ENCODE data around the gene HIP1R.
"Not testable (repeated sequence)": the region's sequence is repeated elsewhere in the genome, so short reads cannot be mapped to it uniquely, and the experiment has no call there.

HIP1R gene

DNA sequence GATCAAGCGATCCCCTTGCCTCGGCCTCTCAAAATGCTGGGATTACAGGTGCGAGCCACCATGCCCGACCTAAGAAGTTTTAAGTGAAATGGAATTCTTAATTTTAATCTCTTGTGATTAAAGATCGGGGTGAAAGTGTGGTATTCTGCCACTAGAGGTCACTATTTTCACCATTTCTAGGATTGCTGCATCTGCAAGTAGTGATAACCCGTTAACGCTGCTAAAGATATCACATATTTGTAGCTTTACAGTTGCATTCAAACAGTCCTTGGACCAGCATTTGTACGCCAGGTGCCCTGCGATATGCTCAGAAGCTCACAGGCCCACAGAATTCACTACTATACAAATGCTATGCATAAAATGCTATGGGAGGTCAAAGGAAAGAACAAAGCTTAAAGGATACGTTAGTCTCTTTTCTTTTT lies 41.6 kb upstream of the HIP1R start:
- Histone ChIP-seq H3K27me3 (no peaks in the 10 kb centered on the region), H3K4me1 (ENCODE audit: control insufficient read depth in 1 of 2, insufficient read depth in 1 of 2, low read depth in 1 of 2, low read length in 1 of 2) (peaks cover 30 to 31% of the 10 kb centered on the region in 2 experiments), H3K4me3 (ENCODE audit: low read depth in 1 of 2, low read length in 1 of 2) (no peak overlapping the region), H3K27ac (no peak overlapping the region), H3K9me3 (no peaks in the 10 kb centered on the region), H3K36me3 (no peaks in the 10 kb centered on the region)
- TF ChIP-seq, protein P1, sequence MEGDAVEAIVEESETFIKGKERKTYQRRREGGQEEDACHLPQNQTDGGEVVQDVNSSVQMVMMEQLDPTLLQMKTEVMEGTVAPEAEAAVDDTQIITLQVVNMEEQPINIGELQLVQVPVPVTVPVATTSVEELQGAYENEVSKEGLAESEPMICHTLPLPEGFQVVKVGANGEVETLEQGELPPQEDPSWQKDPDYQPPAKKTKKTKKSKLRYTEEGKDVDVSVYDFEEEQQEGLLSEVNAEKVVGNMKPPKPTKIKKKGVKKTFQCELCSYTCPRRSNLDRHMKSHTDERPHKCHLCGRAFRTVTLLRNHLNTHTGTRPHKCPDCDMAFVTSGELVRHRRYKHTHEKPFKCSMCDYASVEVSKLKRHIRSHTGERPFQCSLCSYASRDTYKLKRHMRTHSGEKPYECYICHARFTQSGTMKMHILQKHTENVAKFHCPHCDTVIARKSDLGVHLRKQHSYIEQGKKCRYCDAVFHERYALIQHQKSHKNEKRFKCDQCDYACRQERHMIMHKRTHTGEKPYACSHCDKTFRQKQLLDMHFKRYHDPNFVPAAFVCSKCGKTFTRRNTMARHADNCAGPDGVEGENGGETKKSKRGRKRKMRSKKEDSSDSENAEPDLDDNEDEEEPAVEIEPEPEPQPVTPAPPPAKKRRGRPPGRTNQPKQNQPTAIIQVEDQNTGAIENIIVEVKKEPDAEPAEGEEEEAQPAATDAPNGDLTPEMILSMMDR (IDR thresholded peaks at IDR 0.05), result peak; percentile 74

DNA sequence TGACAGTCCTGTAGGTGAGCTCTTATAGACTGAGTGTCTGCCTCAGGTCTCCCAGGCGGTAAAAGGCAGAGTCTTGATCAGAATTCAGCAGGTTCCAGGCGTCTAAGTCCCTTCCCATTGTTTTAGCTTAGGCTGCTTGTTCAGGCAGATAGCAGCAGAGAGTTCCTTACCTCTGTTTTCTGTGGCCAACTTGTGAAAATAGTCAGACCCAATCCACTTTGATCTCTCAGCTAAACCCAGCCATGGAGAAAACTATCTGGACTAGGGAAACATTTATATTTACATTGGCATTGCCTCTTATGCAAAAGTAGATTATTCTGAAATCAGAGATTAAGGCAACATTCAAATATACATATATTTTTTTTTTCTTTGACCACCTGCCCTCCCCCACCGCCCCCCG lies 39.5 kb upstream of the HIP1R start:
- TF ChIP-seq, protein P1 (IDR thresholded peaks at IDR 0.05), result no peak
- Histone ChIP-seq H3K27ac (no peak overlapping the region), H3K9me3 (no peaks in the 10 kb centered on the region), H3K27me3 (no peaks in the 10 kb centered on the region), H3K4me3 (ENCODE audit: low read depth in 1 of 2, low read length in 1 of 2) (no peak overlapping the region), H3K36me3 (no peaks in the 10 kb centered on the region), H3K4me1 (ENCODE audit: control insufficient read depth in 1 of 2, insufficient read depth in 1 of 2, low read depth in 1 of 2, low read length in 1 of 2) (peaks cover 47% of the 10 kb centered on the region in 2 experiments)

DNA sequence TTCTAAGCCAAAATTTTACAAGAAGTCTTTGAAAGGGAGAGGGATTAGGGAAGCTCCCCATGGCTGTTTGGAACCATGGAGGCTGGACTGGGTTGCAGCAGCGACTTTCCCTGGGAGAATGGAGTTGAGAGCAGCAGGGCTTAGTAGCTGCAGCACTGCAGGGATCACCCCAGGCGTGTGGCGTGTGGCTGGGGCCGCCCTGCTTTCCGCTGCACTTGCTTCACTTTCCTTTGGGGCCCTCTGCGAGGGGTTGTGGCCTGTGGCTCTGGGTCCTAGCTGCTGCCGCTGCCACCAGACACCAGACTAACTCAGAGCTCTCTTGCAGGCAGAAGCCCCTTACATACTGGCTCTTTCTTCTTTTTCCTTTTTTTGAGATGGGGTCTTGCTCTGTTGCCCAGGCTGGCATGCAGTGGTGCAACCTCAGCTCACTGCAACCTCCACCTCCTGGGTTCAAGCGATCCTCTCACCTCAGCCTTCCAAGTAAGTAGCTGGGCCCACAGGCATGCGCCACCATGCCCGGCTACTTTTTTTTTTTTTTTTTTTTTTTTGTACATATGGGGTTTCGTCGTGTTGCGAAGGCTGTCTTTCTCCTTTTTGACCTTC lies 35.5 kb upstream of the HIP1R start:
- Histone ChIP-seq H3K9me3 (no peaks in the 10 kb centered on the region), H3K36me3 (no peaks in the 10 kb centered on the region), H3K4me3 (ENCODE audit: low read depth in 1 of 2, low read length in 1 of 2) (no peak overlapping the region), H3K4me1 (ENCODE audit: control insufficient read depth in 1 of 2, insufficient read depth in 1 of 2, low read depth in 1 of 2, low read length in 1 of 2) (peaks cover 43% of the 10 kb centered on the region in 2 experiments), H3K27me3 (no peaks in the 10 kb centered on the region), H3K27ac (peak overlapping the region; percentile 58)
- TF ChIP-seq, protein P1 (IDR thresholded peaks at IDR 0.05), result no peak

DNA sequence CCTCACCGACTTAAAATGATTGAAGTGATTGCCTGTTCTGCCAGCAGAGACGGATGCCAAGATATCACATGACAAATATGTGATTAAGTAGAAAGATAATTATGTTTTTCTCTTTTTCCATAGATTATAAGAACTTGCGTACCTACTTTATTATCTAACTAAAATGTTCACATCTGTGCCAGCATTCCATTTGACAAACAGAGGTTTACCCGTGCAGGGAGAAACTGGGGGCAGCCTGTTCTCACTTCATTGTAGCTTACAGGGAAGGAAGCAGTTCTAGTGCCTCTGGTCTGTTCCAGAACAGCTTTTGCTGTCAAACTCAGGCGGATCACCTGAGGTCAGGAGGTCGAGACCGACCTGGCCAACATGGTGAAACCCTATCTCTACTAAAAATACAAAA lies 31.3 kb upstream of the HIP1R start:
- Histone ChIP-seq H3K4me3 (ENCODE audit: low read depth in 1 of 2, low read length in 1 of 2) (no peak overlapping the region), H3K36me3 (no peaks in the 10 kb centered on the region), H3K27ac (no peak overlapping the region), H3K9me3 (no peaks in the 10 kb centered on the region), H3K27me3 (no peaks in the 10 kb centered on the region), H3K4me1 (ENCODE audit: control insufficient read depth in 1 of 2, insufficient read depth in 1 of 2, low read depth in 1 of 2, low read length in 1 of 2) (peaks cover 14 to 15% of the 10 kb centered on the region in 2 experiments)
- TF ChIP-seq, protein P1 (IDR thresholded peaks at IDR 0.05), result no peak

DNA sequence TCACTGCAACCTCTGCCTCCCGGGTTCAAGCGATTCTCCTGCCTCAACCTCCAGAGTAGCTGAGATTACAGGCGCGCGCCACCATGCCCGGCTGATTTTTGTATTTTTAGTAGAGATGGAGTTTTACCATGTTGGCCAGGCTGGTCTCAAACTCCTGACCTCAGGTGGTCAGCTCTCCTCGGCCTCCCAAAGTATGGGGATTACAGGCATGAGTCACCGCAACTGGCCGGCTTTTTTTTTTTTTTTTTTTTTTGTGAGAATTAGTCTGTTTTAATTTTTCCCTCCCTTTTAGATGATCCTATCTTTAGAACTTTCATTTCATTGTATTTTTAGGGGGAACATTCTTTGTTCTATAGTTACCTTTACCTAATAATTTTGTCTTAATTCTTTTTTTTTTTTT lies 30.3 kb upstream of the HIP1R start:
- not testable (repeated sequence) for H3K36me3 ChIP-seq; H3K4me1 ChIP-seq (ENCODE audit: control insufficient read depth in 1 of 2, insufficient read depth in 1 of 2, low read depth in 1 of 2, low read length in 1 of 2); H3K4me3 ChIP-seq (ENCODE audit: low read depth in 1 of 2, low read length in 1 of 2); H3K27ac ChIP-seq; H3K27me3 ChIP-seq; H3K9me3 ChIP-seq

DNA sequence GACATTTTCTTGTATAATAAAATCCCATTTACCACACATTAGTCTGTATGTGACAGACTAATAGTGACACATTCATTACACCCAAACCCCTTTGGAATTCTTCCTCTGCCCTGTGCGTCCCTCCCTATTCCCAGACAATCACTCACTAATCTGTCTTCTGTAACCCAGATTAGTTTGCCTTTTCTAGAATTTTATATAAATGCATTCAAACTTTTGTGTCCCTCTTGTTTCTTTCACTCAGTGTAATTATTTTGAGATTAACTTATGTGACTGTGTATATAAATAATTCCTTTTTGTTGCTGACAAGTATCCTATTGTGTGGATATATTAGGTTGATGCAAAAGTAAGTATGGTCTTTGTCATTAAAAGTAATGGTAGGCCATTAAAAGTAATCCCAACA lies 27.6 kb upstream of the HIP1R start:
- TF ChIP-seq, protein P1 (IDR thresholded peaks at IDR 0.05), result no peak

More for the DNA sequence above, 27.6 kb upstream of the HIP1R start:
- H3K9me3 ChIP-seq, result no peaks in the 10 kb centered on the region
- H3K27me3 ChIP-seq, result no peaks in the 10 kb centered on the region
- H3K36me3 ChIP-seq, result no peaks in the 10 kb centered on the region
- no peak overlapping the region for H3K4me3 ChIP-seq (ENCODE audit: low read depth in 1 of 2, low read length in 1 of 2)
- H3K27ac ChIP-seq, result no peak overlapping the region
- no peaks in the 10 kb centered on the region for H3K4me1 ChIP-seq (ENCODE audit: control insufficient read depth in 1 of 2, insufficient read depth in 1 of 2, low read depth in 1 of 2, low read length in 1 of 2)

Data from neutrophil (primary cell).